Superior temporal gyrus (tissue), 1 donor: Measurements from ENCODE around the gene PRSS56.
"Not testable (repeated sequence)": the region's sequence is repeated elsewhere in the genome, so short reads cannot be mapped to it uniquely, and the experiment has no call there.

ENCODE experiments used
- DNase-seq: peaks from one replicate; pipeline ENCODE4 v3.0.0-alpha.2; 2016; ENCODE audit errors: extremely low spot score

PRSS56 gene

DNA sequence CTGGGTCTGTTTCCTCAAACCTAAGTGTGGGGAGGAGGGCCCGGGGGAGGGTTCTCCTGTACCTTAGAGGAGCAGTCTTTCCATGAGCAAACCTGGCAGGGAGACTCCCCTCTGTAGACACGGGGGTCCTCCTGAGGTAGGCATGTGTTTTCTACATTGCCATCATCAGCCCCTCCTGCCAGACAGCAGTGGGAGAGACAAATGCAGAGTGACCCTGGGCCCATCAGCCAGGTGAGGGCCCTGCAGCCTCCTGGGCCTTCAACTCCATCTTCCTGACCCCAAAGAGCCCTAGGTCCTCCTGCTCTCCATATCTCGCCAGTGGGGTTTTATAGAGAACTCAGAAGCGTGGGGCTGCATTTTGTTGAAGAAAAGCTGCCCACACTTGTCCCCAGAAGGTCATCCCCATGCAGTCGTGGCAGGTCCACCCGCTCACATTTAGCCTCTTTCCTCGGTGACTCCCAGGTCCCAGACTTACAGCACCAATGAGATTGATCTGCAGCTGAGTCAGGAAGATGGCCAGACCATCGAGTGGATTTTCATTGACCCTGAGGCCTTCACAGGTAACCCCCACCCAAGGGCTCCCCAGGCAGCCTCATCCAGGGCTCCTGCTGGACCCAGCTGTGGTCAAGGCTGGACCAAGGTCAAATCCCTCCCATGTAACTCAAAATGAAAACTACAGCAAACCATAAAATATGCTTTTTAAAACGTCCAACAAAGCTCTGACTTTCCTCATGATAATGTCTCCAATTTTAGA lies 21.9 kb downstream of the PRSS56 start:
- DNase-seq, result no peak

DNA sequence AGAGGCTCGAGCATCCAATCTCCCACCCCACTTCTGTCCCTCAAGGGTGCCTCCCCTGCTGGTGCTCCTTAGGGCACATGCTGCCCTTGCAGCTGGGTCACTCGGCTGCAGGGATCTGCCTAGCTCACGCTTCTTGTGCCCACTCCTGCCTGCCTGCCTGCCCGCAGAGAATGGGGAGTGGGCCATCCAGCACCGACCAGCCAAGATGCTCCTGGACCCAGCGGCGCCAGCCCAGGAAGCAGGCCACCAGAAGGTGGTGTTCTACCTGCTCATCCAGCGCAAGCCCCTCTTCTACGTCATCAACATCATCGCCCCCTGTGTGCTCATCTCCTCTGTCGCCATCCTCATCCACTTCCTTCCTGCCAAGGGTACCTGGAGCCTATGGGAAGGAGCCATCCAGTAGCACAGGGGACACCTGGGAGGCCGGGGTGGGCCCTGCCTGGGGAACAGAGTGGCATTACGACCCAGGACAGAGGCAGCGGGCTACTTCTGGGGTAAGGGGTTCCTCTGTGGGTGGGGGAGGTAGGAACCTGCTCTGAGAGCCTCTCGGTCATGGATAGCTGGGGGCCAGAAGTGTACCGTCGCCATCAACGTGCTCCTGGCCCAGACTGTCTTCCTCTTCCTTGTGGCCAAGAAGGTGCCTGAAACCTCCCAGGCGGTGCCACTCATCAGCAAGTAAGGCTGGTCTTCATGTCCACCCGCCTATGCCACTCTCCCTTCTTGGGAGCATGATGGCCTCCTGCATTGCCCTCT lies 22.7 kb downstream of the PRSS56 start:
- no peak for DNase-seq

DNA sequence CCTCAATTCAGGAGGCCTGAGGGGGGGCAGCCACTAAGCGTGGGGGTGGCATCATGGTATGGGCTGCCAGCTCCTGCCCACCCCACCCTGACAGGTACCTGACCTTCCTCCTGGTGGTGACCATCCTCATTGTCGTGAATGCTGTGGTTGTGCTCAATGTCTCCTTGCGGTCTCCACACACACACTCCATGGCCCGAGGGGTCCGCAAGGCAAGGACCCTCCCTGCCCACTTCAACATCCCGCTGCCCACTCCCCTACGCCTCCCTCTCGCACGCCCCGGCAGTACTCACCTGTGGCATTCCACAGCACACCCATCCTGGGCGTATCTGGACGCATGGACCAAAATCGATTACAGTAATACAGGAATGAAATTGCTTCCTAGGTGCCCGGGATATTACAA lies 23.3 kb downstream of the PRSS56 start:
- DNase-seq, result no peak

DNA sequence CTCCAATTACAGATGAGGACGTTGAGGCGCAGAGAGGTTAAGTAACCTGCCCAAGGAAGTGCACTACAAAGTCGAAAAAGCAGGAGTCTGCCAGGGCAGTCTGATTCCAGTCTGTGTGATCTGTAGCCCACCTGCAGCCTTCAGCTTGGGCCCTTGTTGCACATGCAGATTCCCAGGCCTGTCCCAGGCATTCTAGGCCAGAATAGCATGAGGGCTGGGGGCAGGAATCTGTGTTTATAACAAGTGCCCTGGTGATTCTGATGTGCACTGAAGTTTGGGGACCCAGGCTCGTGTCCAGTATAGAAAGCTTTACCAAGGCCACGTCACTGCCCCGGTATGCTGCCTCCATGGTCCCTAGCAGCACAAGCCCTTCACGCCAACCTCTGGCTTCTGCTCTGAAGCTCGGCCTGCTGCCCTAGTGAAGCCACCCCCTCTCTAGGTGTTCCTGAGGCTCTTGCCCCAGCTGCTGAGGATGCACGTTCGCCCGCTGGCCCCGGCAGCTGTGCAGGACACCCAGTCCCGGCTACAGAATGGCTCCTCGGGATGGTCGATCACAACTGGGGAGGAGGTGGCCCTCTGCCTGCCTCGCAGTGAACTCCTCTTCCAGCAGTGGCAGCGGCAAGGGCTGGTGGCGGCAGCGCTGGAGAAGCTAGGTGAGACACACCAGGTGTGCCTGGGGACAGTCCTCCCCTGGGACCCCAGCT lies 23.9 kb downstream of the PRSS56 start:
- DNase-seq, result no peak

DNA sequence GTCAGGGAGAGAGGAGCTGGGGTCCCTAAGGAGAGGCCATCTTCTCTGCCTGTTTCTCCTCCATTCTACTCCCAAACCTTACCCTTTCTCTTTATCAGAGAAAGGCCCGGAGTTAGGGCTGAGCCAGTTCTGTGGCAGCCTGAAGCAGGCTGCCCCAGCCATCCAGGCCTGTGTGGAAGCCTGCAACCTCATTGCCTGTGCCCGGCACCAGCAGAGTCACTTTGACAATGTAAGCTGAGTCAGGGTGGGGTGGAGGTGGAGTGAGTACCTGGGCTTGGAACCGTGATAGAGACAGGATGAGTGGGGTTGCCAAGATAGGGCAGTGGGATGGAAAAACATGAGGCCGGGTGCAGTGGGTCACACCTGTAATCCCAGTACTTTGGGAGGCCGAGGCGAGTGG lies 24.5 kb downstream of the PRSS56 start:
- DNase-seq, result no peak

DNA sequence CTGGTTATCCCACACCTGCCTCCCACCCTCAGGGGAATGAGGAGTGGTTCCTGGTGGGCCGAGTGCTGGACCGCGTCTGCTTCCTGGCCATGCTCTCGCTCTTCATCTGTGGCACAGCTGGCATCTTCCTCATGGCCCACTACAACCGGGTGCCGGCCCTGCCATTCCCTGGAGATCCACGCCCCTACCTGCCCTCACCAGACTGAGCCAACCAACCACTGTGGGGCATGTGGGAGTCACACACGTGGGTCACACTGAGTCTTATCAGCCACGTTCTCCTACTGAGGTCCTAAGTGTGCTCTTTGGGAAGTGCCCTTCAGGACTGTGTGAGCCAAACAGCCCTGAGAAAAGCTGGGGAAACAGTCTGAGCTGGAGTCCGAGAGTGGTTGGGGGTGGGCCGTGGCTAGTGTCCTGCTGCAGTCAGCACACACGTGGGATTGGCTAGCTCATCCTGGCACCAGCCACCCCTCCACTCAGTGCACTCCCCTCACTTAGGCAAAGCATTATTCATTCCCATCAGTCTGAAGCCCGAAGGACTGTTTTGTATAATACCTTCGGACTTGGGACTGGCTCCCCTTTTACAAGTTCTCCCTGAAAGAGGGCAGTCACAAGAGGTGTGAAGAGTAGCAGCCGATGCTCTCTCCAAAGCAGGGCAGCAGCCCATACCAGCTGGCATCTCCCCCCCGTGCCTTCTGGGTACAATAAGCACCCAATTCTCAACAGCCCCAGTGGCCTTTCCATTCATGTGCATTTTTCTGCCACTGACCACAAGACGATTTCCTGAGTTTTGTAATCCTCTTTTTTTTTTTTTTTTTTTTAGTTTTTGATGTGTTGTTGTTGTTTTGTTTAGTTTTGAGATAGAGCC lies 25.6 kb downstream of the PRSS56 start:
- no peak for DNase-seq

DNA sequence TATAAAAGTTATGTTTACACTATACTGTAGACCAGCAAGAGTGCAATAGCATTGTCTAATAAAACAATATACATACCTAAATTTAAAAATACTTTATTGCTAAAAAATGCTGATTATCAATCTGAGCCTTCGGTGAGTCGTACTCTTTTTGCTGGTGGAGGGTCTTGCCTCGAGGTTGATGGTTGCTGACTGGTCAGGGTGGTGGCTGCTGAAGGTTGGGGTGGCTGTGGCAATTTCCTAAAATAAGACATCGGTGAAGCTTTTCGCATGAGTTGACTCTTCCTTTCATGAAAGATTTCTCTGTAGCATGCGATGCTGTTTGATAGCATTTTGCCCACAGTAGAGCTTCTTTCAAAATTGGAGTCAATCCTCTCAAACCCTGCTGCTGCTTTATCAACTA lies 27.8 kb downstream of the PRSS56 start:
- no peak for DNase-seq

DNA sequence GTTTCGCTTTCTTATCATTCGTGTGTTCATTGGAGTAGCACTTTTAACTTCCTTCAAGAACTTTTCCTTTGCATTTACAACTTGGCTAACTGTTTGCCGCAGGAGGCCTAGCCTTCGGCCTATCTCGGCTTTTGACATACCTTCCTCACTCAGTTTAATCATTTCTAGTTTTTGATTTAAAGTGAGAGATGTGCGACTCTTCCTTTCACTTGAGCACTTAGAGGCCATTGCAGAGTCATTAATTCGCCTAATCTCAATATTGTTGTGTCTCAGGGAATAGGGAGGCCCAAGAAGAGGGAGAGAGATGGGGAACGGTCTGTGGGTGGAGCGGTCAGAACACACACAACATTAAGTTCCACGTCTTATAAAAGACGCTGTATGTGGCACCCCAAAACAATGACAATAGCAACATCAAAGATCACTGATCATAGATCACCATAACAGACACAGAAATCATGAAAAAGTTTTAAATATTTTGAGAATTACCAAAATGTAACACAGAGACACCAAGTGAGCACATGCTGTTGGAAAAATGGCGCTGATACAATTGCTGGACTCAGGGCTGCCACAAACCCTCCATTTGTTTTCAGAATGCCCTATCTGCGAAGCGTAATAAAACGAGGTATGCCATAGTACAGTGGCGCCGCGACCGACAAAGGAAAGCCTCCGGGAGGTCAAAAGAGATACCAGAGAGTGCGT lies 29.6 kb downstream of the PRSS56 start:
- no peak for DNase-seq

DNA sequence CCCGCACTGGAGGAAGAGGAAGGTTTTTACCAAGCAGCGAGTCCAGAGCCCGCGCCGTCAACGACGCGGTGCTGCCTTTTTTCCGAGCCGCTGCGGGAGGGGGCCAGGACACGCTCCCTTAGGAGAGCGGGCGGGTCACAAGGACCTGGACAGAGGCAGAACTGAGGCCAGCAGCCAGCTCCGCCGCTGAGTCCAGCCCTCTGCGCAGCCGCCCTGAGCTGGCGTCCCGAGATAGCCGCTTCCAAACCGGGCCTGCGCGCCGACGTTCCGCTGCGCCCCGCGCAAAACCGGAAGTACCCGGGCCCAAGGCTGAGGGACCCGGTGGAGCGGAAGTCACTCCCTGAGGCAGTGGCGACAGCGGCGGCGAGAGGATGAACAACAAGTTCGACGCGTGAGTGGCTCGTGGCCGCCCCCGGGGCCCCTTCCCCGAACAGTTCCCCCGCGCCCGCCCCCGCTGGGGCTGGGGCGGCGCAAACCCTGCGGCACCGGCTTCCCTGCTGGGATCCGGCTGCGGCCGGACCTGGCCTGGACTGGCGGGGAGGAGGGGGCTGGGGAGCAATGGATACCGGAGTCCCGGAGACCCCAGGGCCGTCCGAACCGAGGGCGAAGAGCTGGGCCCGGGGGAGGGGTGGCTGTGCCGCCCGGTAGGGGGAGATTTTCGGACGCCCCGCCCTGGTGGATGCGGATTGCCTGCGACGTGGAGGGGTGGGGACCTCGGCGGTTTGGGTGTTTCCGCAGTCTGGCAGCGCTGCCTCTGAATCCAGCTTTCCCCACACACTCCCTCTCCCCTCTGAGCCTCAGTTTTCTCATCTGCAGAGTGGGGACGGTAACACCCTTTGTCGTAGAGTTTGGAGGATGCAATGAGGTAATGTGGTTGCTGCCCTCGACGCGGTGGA lies 30.4 kb downstream of the PRSS56 start, which contains the start of the genes EIF4E2 and TIGD1:
EIF4E2 (plus strand) TSS at position 336 of the 896 bp plus-strand sequence; CDS start at position 372, 36 bp downstream.
TIGD1 (minus strand) TSS at position 204 of the 896 bp plus-strand sequence. CDS start 675 bp downstream, outside the sequence.
- DNase-seq, result peak; percentile 95

DNA sequence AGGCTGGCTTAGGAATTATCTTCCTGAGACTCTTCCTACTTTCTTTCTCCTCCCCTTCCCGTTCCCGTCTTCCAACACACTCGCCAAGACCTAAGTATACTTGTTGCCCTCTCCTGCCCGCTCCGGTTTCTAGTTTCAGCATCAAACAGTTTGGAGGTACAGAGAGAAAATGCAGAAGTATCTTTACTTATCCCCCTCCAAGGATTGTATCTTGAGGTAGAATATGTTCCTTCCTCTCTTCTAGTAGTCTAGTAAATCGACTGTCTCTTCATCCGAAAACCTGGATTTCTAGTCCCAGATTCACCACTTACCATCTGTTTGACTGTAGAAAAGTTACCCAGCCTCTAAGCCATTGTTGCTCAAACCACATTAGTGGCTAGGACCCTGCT lies 31.1 kb downstream of the PRSS56 start:
- no peak for DNase-seq

DNA sequence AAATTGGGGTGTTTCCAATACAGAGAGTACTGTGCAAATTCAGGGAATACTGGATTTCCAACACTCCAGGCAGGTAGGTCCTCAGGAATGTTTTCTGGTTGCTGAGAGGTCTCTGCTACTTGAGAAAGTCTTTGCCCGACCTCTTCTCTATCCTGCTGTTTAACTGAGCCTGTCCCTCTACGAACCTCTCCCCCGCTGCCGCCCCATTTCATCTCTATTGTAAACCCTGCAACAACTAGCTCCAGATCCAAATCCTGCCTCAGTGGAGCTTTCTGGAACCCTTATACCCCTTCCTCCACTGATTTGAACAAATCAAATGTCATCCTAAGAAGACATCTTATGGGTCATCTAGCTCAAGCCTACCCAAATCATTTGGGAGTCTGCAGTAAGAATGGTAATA lies 31.6 kb downstream of the PRSS56 start:
- no peak for DNase-seq

DNA sequence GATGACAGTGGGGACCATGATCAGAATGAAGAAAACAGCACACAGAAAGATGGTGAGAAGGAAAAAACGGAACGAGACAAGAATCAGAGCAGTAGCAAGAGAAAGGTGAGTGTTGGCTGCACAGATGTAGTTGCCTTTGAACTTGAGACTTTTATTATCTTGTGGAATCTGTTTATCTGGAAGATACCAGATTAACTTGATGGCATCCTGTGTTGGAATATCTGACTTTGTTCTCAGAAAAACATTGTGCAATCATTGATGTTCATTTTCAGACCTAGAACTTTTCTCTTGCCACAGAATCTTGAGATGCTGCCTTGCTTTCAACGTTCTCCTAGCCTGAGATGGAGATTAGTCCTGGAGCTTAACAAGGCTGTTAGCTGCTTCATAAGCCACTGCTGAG lies 36.2 kb downstream of the PRSS56 start:
- no peak for DNase-seq

DNA sequence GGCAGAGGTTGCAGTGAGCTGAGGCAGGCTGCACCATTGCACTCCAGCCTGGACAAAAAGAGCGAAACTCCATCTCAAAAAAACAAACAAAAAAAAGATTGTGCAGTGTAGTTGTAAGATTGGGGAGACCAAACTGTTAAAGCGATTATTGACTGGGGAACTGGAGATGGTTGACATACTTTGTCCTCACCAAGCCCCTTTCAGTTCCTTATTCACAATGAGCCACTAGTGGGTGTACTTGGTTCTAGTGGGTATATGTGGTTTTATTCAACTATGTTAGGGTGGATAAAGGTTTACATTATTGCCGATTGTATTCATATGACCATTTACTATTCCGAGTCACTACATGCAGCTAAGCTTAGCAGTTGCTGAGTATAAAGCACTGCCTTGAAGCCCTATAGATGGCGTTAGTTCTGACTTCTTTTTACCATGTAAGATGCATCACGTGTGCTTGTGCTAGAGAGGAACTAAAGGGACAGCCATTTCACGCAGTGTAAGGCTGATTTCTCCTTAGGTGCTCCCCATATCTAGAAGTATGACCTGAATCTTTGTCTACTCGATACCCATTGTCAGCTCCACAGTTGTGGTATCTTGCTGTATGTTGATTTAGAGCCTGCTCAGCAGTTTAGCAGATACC lies 42.4 kb downstream of the PRSS56 start:
- no peak for DNase-seq

DNA sequence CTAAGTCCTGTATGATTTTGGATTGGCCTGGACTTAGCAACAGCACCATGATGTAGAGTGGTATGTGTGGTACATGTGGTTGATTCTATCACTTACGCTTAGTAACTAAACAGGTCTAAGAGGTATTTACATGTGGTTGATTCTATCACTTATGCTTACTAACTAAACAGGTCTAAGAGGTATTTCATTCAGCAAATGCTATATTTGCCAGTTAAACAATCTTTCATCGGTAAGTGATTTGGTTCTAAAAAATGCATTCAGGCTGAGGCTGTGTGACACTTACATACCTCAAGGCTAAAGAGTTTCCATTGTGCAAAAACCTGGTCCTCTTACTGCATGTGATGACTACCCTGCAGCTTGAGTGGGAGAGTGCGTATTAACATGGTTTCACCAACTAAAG lies 43.4 kb downstream of the PRSS56 start:
- DNase-seq, result no peak

DNA sequence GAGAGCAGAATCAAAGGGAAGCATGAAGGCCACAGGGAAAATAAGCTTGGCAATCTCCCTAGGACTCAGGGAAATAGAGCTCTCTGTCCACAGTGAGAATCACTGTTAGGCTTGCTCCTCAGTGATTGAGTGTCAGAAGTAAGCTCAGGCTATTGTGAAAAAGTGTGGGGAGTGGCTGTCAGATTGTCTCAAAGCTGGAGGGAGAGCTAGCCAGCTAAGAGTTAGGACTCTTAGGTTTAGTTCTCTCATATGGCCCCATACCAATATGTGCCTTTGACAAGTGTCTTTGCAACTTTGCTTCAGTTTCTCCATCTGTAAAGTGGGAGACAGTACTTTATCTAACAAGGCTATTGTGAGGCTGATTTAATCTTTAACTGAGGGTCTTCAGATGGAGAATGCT lies 47.5 kb downstream of the PRSS56 start:
- DNase-seq, result no peak

DNA sequence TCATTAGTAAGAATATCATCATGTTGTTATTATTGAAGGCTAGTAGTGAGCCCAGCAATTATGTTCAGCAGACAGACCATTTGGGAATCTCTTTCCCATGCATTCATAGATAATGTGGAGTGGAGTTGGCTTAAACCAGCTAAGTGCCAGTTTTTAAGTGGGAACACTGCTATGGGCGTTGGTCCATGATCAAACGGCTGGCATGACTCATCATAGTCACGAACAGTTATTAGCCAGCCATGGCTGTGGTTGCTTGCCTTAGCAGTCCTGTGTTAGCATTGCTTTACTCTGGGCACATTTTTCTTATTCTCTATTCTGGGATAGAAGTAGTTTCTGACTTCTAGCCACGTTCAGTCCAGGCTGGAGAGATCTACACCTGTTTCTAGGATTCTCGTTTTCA lies 48.0 kb downstream of the PRSS56 start:
- no peak for DNase-seq

DNA sequence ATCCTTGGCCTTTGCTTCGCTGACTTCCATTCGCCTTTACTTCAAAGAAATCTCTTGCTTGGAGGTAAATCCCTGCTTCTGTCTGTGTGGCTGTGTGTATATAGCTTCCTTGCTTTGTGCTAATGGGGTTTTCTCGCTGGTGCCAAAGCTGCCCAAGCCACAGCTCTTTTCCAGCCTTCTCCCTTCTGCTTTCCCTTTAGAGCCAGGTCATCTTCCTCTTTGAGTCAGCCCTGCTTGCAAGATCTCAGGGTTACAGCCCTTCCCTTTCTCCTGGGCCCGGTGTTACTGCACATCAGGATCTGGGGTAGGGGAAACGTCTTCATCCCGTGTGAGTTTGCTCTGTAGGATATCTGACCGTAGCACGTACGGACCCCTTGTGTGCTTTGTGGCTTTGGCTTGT lies 49.4 kb downstream of the PRSS56 start:
- DNase-seq, result no peak

DNA sequence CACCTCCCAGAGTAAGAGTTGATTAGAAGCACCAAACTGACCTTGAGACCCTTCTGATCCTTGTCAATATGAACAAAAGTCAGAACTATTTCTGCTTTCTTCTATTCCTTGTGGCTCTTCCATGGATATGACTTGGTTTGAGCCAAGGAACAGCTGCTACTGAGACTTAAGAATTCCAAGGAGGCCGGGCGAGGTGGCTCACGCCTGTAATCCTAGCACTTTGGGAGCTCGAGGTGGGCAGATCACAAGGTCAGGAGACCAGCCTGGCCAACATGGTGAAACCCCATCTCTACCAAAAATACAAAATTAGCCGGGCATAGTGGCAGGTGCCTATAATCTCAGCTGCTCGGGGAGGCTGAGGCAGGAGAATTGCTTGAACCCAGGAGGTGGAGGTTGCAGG lies 50.3 kb downstream of the PRSS56 start:
- DNase-seq, result not testable (repeated sequence)

DNA sequence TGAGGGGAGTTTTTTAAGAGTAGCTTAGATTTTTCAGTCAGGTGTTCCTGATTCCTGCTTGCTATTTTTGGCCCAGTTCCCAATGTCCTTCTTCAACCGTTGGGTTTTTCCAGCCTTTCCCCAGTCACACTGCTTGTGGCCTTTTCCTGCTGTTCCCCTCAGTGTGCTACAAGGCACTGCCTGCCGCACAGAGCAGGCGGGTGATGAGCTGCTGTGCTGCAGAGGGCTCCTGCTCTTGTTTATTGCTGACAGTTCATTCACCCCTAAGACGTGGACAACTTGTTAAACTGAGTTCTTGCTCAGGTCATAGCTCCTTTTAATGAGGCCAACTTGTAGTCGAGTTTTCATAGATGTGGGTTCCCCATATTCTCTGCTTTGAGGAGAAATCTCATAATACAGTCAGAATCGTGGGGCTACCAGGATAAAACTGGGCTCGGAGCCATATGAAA lies 50.9 kb downstream of the PRSS56 start:
- DNase-seq, result peak; percentile 59
